K562 (cell line): ENCODE results near the gene GNAI1. TPM values are rescaled to one million over a fixed set of nuclear protein-coding genes. Genes with fewer than 3 reads are reported as not detected.

ENCODE experiments used
- HDAC1 ChIP-seq, 2 experiments: fragments of 450-650 bp; IDR thresholded peaks; 2 replicates each; pipeline ENCODE4 v1.6.1; 2016 to 2017; ENCODE audit warnings: inconsistent platforms in 1 of 2, mild to moderate bottlenecking in 1 of 2, moderate library complexity in 1 of 2
- SMAD1 ChIP-seq: fragments of 150-350 bp; IDR thresholded peaks from 2 replicates; pipeline ENCODE4 v1.6.1; 2014; ENCODE audit warnings: low read length, low read depth; ENCODE audit not compliant: partially characterized antibody
- ZNF407 ChIP-seq: fragments of 450-650 bp; IDR thresholded peaks from 2 replicates; pipeline ENCODE4 v1.6.1; 2016; ENCODE audit warnings: low read depth
- polyA plus RNA-seq, 8 experiments: library from polyadenylated mRNA; depleted of rRNA in 4 of 8; stranded (reverse) in 5 of 8; unstranded in 3 of 8; fragments of >200 nt; fragmentation: Nextera tagmentation in 2 of 8; fragmentation: Illumina TruSeq in 1 of 8; extraction: Ambion mirVana in 2 of 8; extraction: Trizol in 1 of 8; gene quantifications; 2 replicates each; pipeline versions ENCODE4 v1.2.1 to v1.2.3, GENCODE V29; 2011 to 2014; ENCODE audit warnings: inconsistent platforms in 1 of 8, missing spikeins in 1 of 8
- total RNA-seq, 7 experiments: library from RNA; depleted of rRNA in 6 of 7; stranded (reverse); fragments of >200 nt in 6 of 7; fragmentation: Illumina TruSeq in 2 of 7; extraction: Trizol in 2 of 7; gene quantifications; 2 replicates each; pipeline versions ENCODE4 v1.2.1 to v1.2.3, GENCODE V29; 2011 to 2021; ENCODE audit warnings: low replicate concordance in 1 of 7

GNAI1 gene
- total and polyA plus RNA-seq, 9 of the 15 experiments (the other 6 are each of a cell fraction or from before 2014, with no cell fraction given) = 0.03 to 0.13 (median 0.08) TPM; not detected in 6

DNA sequence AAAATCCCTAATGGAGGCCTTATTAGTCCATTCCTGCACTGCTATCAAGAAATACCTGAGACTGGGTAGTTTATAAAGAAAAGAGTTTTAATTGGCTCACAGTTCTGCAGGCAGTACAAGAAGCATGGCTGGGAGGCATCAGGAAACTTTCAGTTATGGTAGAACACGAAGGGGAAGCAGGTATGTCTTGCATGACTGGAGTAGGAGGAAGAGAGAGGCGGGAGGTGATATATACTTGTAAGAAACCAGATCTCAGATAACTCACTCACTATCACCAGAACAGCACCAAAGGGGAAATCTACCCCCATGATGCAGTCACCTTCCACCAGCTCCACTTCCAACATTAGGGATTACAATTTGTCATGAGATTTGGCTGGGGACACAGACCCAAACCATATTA lies 35.8 kb downstream of the GNAI1 start (continued):
- TF ChIP-seq ZNF407 (no peak), HDAC1 (IDR thresholded peaks at IDR 0.05) (no peak), SMAD1 (no peak)
